Neural cell (in vitro differentiated cells): ENCODE measurements around the gene ICA1.

Source experiments
- CTCF ChIP-seq: fragments of 450-650 bp; IDR thresholded peaks from 2 replicates; pipeline ENCODE4 v1.5.1; 2014; ENCODE audit warnings: antibody characterized with exemption, mild to moderate bottlenecking, moderate library complexity; ENCODE audit not compliant: poor library complexity, severe bottlenecking
- EP300 ChIP-seq: fragments of 450-650 bp; conservative IDR thresholded peaks from 2 replicates; pipeline ENCODE4 v1.6.1; 2014; ENCODE audit warnings: antibody characterized with exemption, mild to moderate bottlenecking, moderate library complexity; ENCODE audit not compliant: poor library complexity, severe bottlenecking
- EZH2 ChIP-seq: fragments of 200-600, 300-800 bp; shearing (Covaris generic), sonication (generic); IDR thresholded peaks from 2 replicates; pipeline ENCODE4 v1.6.1; 2014; ENCODE audit warnings: antibody characterized with exemption, low read length, borderline replicate concordance, mild to moderate bottlenecking; ENCODE audit not compliant: insufficient read depth, poor library complexity, severe bottlenecking
- POLR2AphosphoS5 ChIP-seq: IDR thresholded peaks from 2 replicates; pipeline ENCODE4 v1.6.1; 2012
- REST ChIP-seq: IDR thresholded peaks from 2 replicates; pipeline ENCODE4 v1.6.1; 2012; ENCODE audit warnings: borderline replicate concordance
- SMC3 ChIP-seq: fragments of 450-650 bp; conservative IDR thresholded peaks from 2 replicates; pipeline ENCODE4 v1.6.1; 2014; ENCODE audit warnings: antibody characterized with exemption, mild to moderate bottlenecking, moderate library complexity; ENCODE audit not compliant: poor library complexity

- no peak for TF ChIP-seq EZH2
- no peak for TF ChIP-seq CTCF
- no peak for TF ChIP-seq EP300
- TF ChIP-seq SMC3, result no peak
- TF ChIP-seq REST, result no peak
- TF ChIP-seq POLR2AphosphoS5, result no peak
Measured at GRCh38 chr7:8105449-8106095, 156.4 kb downstream of the ICA1 start.
